IPS-18c (cell line): ENCODE measurements around the gene SGK1.
"Not testable (repeated sequence)": the region's sequence is repeated elsewhere in the genome, so short reads cannot be mapped to it uniquely, and the experiment has no call there.

Experiments
- H3K4me3 ChIP-seq: 2 replicates; pipeline ENCODE4 v1.7.0; 2013; ENCODE audit warnings: low read depth, mild to moderate bottlenecking, low read length, moderate library complexity; ENCODE audit not compliant: insufficient read depth
- H3K9me3 ChIP-seq: one replicate; pipeline ENCODE4 v1.6.1; 2013; ENCODE audit warnings: mild to moderate bottlenecking, low read length, moderate library complexity; ENCODE audit not compliant: control insufficient read depth, insufficient read depth

SGK1 gene

GRCh38 chr6:134339216-134339615 is 21.3 kb upstream of the SGK1 start:
- Histone ChIP-seq H3K9me3 (no peaks in the 10 kb centered on the region), H3K4me3 (no peak overlapping the region)

- Histone ChIP-seq H3K4me3 (no peak overlapping the region), H3K9me3 (no peaks in the 10 kb centered on the region)
Observed at GRCh38 chr6:134331256-134331655, 13.3 kb upstream of the SGK1 start.

- Histone ChIP-seq H3K9me3 (no peaks in the 10 kb centered on the region), H3K4me3 (no peak overlapping the region)
Observed at GRCh38 chr6:134330555-134330954, 12.6 kb upstream of the SGK1 start.

- H3K9me3 ChIP-seq, result no peaks in the 10 kb centered on the region
- no peak overlapping the region for H3K4me3 ChIP-seq
Observed at GRCh38 chr6:134328792-134329191, 10.9 kb upstream of the SGK1 start.

GRCh38 chr6:134328138-134328537 is 10.2 kb upstream of the SGK1 start:
- H3K4me3 ChIP-seq, result no peak overlapping the region

GRCh38 chr6:134326192-134326591 is 8.3 kb upstream of the SGK1 start:
- not testable (repeated sequence) for H3K4me3 ChIP-seq, H3K9me3 ChIP-seq

More at GRCh38 chr6:134328138-134328537, 10.2 kb upstream of the SGK1 start:
- no peaks in the 10 kb centered on the region for H3K9me3 ChIP-seq

GRCh38 chr6:134324766-134325165 is 6.9 kb upstream of the SGK1 start:
- no peak overlapping the region for H3K4me3 ChIP-seq
- H3K9me3 ChIP-seq, result no peaks in the 10 kb centered on the region

GRCh38 chr6:134324141-134324540 is 6.2 kb upstream of the SGK1 start:
- no peaks in the 10 kb centered on the region for H3K9me3 ChIP-seq
- no peak overlapping the region for H3K4me3 ChIP-seq

- Histone ChIP-seq H3K4me3 (no peak overlapping the region), H3K9me3 (no peaks in the 10 kb centered on the region)
Observed at GRCh38 chr6:134323698-134324097, 5.8 kb upstream of the SGK1 start.

- H3K9me3 ChIP-seq, result no peaks in the 10 kb centered on the region
- H3K4me3 ChIP-seq, result no peak overlapping the region
Observed at GRCh38 chr6:134323294-134323693, 5.4 kb upstream of the SGK1 start.

GRCh38 chr6:134322216-134322615 is 4.3 kb upstream of the SGK1 start:
- Histone ChIP-seq H3K4me3 (no peak overlapping the region), H3K9me3 (no peaks in the 10 kb centered on the region)

GRCh38 chr6:134321246-134321645 is 3.3 kb upstream of the SGK1 start:
- no peaks in the 10 kb centered on the region for H3K9me3 ChIP-seq
- no peak overlapping the region for H3K4me3 ChIP-seq

- not testable (repeated sequence) for H3K4me3 ChIP-seq, H3K9me3 ChIP-seq
Observed at GRCh38 chr6:134319686-134320085, 1.8 kb upstream of the SGK1 start.

- Histone ChIP-seq H3K9me3 (no peaks in the 10 kb centered on the region), H3K4me3 (no peak overlapping the region)
Observed at GRCh38 chr6:134318974-134319281, 1.0 kb upstream of the SGK1 start.

- Histone ChIP-seq H3K4me3 (no peak overlapping the region), H3K9me3 (no peaks in the 10 kb centered on the region)
Observed at GRCh38 chr6:134318236-134318973, 493 bp upstream of the SGK1 start.

- Histone ChIP-seq H3K4me3 (peak overlapping the region; percentile 62; the same call in 1 of the 2 replicates), H3K9me3 (no peaks in the 10 kb centered on the region)
Observed at GRCh38 chr6:134316733-134317431, 1.0 kb downstream of the SGK1 start.

GRCh38 chr6:134315974-134316441 is 1.9 kb downstream of the SGK1 start:
- H3K4me3 ChIP-seq, result no peak overlapping the region
- no peaks in the 10 kb centered on the region for H3K9me3 ChIP-seq

GRCh38 chr6:134315189-134315588 is 2.7 kb downstream of the SGK1 start:
- Histone ChIP-seq H3K4me3 (no peak overlapping the region), H3K9me3 (no peaks in the 10 kb centered on the region)
